Measurements from ENCODE around the gene KISS1R.

The KISS1R gene

GRCh38 chr19:947707-948539, 30.8 kb downstream of the KISS1R start:
- H3K4me3 ChIP-seq (ENCODE audit: low read length): no peak overlapping the region
- no peak for DNase-seq (ENCODE audit: low read depth)
- no peak for TF ChIP-seq CTCF (IDR thresholded peaks at IDR 0.05; ENCODE audit: insufficient read depth, low read depth, low read length, missing control alignments)

- no peak for TF ChIP-seq CTCF (IDR thresholded peaks at IDR 0.05; ENCODE audit: insufficient read depth, low read depth, low read length, missing control alignments)
- DNase-seq (ENCODE audit: low read depth): no peak
- no peak overlapping the region for H3K4me3 ChIP-seq (ENCODE audit: low read length)
These were observed 31.8 kb downstream of the KISS1R start for GRCh38 chr19:948842-949496.

- no peak overlapping the region for H3K4me3 ChIP-seq (ENCODE audit: low read length)
- no peak for TF ChIP-seq CTCF (IDR thresholded peaks at IDR 0.05; ENCODE audit: insufficient read depth, low read depth, low read length, missing control alignments)
- DNase-seq (ENCODE audit: low read depth): no peak
These were observed 33.4 kb downstream of the KISS1R start for GRCh38 chr19:950352-951066.

GRCh38 chr19:952049-952679, 35.0 kb downstream of the KISS1R start:
- no peak for DNase-seq (ENCODE audit: low read depth)
- no peak overlapping the region for H3K4me3 ChIP-seq (ENCODE audit: low read length)
- no peak for TF ChIP-seq CTCF (IDR thresholded peaks at IDR 0.05; ENCODE audit: insufficient read depth, low read depth, low read length, missing control alignments)

- TF ChIP-seq CTCF (IDR thresholded peaks at IDR 0.05; ENCODE audit: insufficient read depth, low read depth, low read length, missing control alignments): no peak
- H3K4me3 ChIP-seq (ENCODE audit: low read length): peak overlapping the region; percentile 26
These were observed 35.7 kb downstream of the KISS1R start for GRCh38 chr19:952680-953444.

More at GRCh38 chr19:952680-953444, 35.7 kb downstream of the KISS1R start:
- peak; percentile 71 for DNase-seq (ENCODE audit: low read depth)

All from epithelial cell of esophagus (primary cell).